ENCODE measurements around the gene ASB4.
A peak's percentile ranks its signal among the peaks of the same experiment; 100 is the strongest.

Gene ASB4

GRCh38 chr7:95517458-95517857, 31.7 kb downstream of the ASB4 start:
- DNase-seq (ENCODE audit: low spot score): peak; percentile 13
- TF ChIP-seq CTCF (IDR thresholded peaks at IDR 0.05; ENCODE audit: extremely low read depth, missing control alignments): no peak

- TF ChIP-seq CTCF (IDR thresholded peaks at IDR 0.05; ENCODE audit: extremely low read depth, missing control alignments): no peak
- DNase-seq (ENCODE audit: low spot score): no peak
Observed at GRCh38 chr7:95517870-95518269, 32.1 kb downstream of the ASB4 start.

- DNase-seq (ENCODE audit: low spot score): no peak
- no peak for TF ChIP-seq CTCF (IDR thresholded peaks at IDR 0.05; ENCODE audit: extremely low read depth, missing control alignments)
Observed at GRCh38 chr7:95520136-95520535, 34.4 kb downstream of the ASB4 start.

GRCh38 chr7:95525503-95525902, 39.8 kb downstream of the ASB4 start:
- TF ChIP-seq CTCF (IDR thresholded peaks at IDR 0.05; ENCODE audit: extremely low read depth, missing control alignments): no peak
- DNase-seq (ENCODE audit: low spot score): no peak

- TF ChIP-seq CTCF (IDR thresholded peaks at IDR 0.05; ENCODE audit: extremely low read depth, missing control alignments): no peak
- no peak for DNase-seq (ENCODE audit: low spot score)
Observed at GRCh38 chr7:95526128-95526738, 40.5 kb downstream of the ASB4 start.

GRCh38 chr7:95527033-95527775, 41.5 kb downstream of the ASB4 start:
- peak; percentile 76 for TF ChIP-seq CTCF (IDR thresholded peaks at IDR 0.05; ENCODE audit: extremely low read depth, missing control alignments)
- peak; percentile 59 for DNase-seq (ENCODE audit: low spot score)

GRCh38 chr7:95527776-95528250, 42.1 kb downstream of the ASB4 start:
- DNase-seq (ENCODE audit: low spot score): no peak
- no peak for TF ChIP-seq CTCF (IDR thresholded peaks at IDR 0.05; ENCODE audit: extremely low read depth, missing control alignments)
